K562 (cell line): Measurements from ENCODE around the gene DMD.

ENCODE experiments used
- CHD7 ChIP-seq: fragments of 200-600 bp; sonication (generic); IDR thresholded peaks from one replicate; pipeline ENCODE4 v1.6.1; 2012; ENCODE audit warnings: mild to moderate bottlenecking, low read depth, low read length, inconsistent platforms
- KDM1A ChIP-seq, 2 experiments: fragments of 450-650 bp; IDR thresholded peaks; 2 replicates each; pipeline ENCODE4 v1.6.1; 2016; ENCODE audit warnings: mild to moderate bottlenecking in 2 of 2
- SRSF3 ChIP-seq: fragments of 200-400 bp; formaldehyde crosslinking; IDR thresholded peaks from 2 replicates; pipeline ENCODE4 v1.6.1; 2016; ENCODE audit warnings: mild to moderate bottlenecking, low read length, moderate library complexity; ENCODE audit not compliant: insufficient read depth
- U2AF2 ChIP-seq: fragments of 200-400 bp; formaldehyde crosslinking; optimal IDR thresholded peaks from 2 replicates; pipeline ENCODE3; 2017; ENCODE audit warnings: low read depth, mild to moderate bottlenecking, low read length
- ZNF318 ChIP-seq, 2 experiments: fragments of 450-650 bp; IDR thresholded peaks; 2 replicates each; pipeline ENCODE4 v1.6.1; 2016; ENCODE audit warnings: mild to moderate bottlenecking in 2 of 2, borderline replicate concordance in 1 of 2, low read depth in 1 of 2, moderate library complexity in 1 of 2

- TF ChIP-seq SRSF3 (no peak), KDM1A (IDR thresholded peaks at IDR 0.05) (no peak), CHD7 (no peak), U2AF2 (no peak), ZNF318 (IDR thresholded peaks at IDR 0.05; ENCODE audit: borderline replicate concordance in 1 of 2, low read depth in 1 of 2) (no peak)
Observed at GRCh38 chrX:32642283-32642682, 569.1 kb downstream of the DMD start.
